OCI-LY3 (cell line): ENCODE data around the gene RC3H2.

ENCODE experiments used
- EZH2phosphoT487 ChIP-seq: fragments of 200-600 bp; shearing (Covaris generic); IDR thresholded peaks from 2 replicates; pipeline ENCODE4 v1.6.1; 2018; ENCODE audit warnings: antibody characterized with exemption, mixed run types, low read depth
- TF ChIP-seq, protein P1 (sequence below): fragments of 200-600, 300-600 bp; sonication (generic); IDR thresholded peaks from 2 replicates; pipeline ENCODE4 v1.5.1; 2014; ENCODE audit warnings: antibody characterized with exemption, low read length, low read depth

- TF ChIP-seq, protein P1, sequence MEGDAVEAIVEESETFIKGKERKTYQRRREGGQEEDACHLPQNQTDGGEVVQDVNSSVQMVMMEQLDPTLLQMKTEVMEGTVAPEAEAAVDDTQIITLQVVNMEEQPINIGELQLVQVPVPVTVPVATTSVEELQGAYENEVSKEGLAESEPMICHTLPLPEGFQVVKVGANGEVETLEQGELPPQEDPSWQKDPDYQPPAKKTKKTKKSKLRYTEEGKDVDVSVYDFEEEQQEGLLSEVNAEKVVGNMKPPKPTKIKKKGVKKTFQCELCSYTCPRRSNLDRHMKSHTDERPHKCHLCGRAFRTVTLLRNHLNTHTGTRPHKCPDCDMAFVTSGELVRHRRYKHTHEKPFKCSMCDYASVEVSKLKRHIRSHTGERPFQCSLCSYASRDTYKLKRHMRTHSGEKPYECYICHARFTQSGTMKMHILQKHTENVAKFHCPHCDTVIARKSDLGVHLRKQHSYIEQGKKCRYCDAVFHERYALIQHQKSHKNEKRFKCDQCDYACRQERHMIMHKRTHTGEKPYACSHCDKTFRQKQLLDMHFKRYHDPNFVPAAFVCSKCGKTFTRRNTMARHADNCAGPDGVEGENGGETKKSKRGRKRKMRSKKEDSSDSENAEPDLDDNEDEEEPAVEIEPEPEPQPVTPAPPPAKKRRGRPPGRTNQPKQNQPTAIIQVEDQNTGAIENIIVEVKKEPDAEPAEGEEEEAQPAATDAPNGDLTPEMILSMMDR: no peak
- TF ChIP-seq EZH2phosphoT487: no peak
These were observed 45.9 kb upstream of the RC3H2 start for GRCh38 chr9:122951056-122951455.
